Measurements from ENCODE around the gene NUP160.

The NUP160 gene

DNA sequence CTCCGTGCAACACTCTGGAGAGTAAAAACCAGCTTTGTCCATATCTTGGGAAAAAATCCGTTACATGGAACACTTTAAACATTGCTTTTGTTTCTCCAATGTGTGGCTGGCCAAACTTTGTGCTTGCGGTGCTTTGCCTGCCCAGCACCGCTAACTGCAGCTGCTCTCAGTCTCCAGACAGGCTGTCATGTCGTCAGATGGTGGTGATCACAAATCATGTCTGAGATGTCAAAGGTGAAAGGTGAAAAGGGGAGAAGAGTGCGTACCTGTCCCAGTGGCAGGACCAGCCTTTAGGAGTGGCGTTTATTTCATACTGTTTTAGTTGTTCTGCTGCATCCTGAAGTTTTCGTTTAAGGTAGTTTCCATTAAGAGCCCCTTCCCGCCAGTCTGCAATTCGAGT, 115.9 kb downstream of the NUP160 start:
- TF ChIP-seq, protein P1, sequence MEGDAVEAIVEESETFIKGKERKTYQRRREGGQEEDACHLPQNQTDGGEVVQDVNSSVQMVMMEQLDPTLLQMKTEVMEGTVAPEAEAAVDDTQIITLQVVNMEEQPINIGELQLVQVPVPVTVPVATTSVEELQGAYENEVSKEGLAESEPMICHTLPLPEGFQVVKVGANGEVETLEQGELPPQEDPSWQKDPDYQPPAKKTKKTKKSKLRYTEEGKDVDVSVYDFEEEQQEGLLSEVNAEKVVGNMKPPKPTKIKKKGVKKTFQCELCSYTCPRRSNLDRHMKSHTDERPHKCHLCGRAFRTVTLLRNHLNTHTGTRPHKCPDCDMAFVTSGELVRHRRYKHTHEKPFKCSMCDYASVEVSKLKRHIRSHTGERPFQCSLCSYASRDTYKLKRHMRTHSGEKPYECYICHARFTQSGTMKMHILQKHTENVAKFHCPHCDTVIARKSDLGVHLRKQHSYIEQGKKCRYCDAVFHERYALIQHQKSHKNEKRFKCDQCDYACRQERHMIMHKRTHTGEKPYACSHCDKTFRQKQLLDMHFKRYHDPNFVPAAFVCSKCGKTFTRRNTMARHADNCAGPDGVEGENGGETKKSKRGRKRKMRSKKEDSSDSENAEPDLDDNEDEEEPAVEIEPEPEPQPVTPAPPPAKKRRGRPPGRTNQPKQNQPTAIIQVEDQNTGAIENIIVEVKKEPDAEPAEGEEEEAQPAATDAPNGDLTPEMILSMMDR (conservative IDR thresholded peaks at IDR 0.05; ENCODE audit: control insufficient read depth, insufficient read depth, low read depth, low read length): no peak
- no peak overlapping the region for H3K4me3 ChIP-seq (ENCODE audit: control insufficient read depth, low read depth, low read length)
- DNase-seq (ENCODE audit: low read depth): no peak

- DNase-seq (ENCODE audit: low read depth): no peak
- TF ChIP-seq, protein P1 (conservative IDR thresholded peaks at IDR 0.05; ENCODE audit: control insufficient read depth, insufficient read depth, low read depth, low read length): no peak
- H3K4me3 ChIP-seq (ENCODE audit: control insufficient read depth, low read depth, low read length): no peak overlapping the region
These were observed 116.7 kb downstream of the NUP160 start for GRCh38 chr11:47731475-47731874.

Measured in fibroblast of mammary gland (primary cell).